WTC11 (cell line): ENCODE data around the gene FRYL. TPM values are rescaled to one million over a fixed set of nuclear protein-coding genes. Genes with fewer than 3 reads are reported as not detected.
"Not testable (repeated sequence)": the region's sequence is repeated elsewhere in the genome, so short reads cannot be mapped to it uniquely, and the experiment has no call there.

Experiments used
- ATAC-seq: fragments of 200-7000 bp; cut with Tn5 transposase; 2 replicates; pipeline ENCODE4 v1.10.0; 2021; ENCODE audit warnings: mild to moderate bottlenecking, moderate library complexity
- CTCF ChIA-PET: fragments of 300-600 bp; sonication (Branson Sonifier 250); formaldehyde crosslinking; loops from one replicate; lab custom pipeline; 2021; ENCODE audit warnings: antibody characterized with exemption; lab: Charles Lee
- POLR2A ChIA-PET: fragments of 350-600 bp; sonication (Branson Sonifier 250); formaldehyde crosslinking; loops from one replicate; lab custom pipeline; 2021; ENCODE audit warnings: antibody characterized with exemption; lab: Charles Lee
- DNase-seq: peaks from one replicate; pipeline ENCODE4 v3.0.0; 2021; ENCODE audit warnings: low spot score
- H3K27ac Mint-ChIP-seq: 2 replicates; pipeline ENCODE4 v1.8.0; 2021; ENCODE audit warnings: mixed read lengths
- H3K27me3 Mint-ChIP-seq: 2 replicates; pipeline ENCODE4 v1.8.0; 2021; ENCODE audit warnings: low read depth, mild to moderate bottlenecking, moderate library complexity, mixed read lengths
- H3K36me3 Mint-ChIP-seq: 2 replicates; pipeline ENCODE4 v1.8.0; 2021; ENCODE audit warnings: mixed read lengths
- H3K4me1 Mint-ChIP-seq: 2 replicates; pipeline ENCODE4 v1.8.0; 2022; ENCODE audit warnings: mixed read lengths
- H3K4me3 Mint-ChIP-seq: 2 replicates; pipeline ENCODE4 v1.8.0; 2021; ENCODE audit warnings: mild to moderate bottlenecking, moderate library complexity, mixed read lengths
- H3K9me3 Mint-ChIP-seq: 2 replicates; pipeline ENCODE4 v1.8.0; 2021; ENCODE audit warnings: mixed read lengths
- CREB1 ChIP-seq: sonication (generic); formaldehyde crosslinking; IDR thresholded peaks from 2 replicates; pipeline ENCODE4 v1.8.0; 2023; ENCODE audit warnings: mild to moderate bottlenecking, missing genetic modification reagents
- CTCF ChIP-seq: fragments of 200-600 bp; IDR thresholded peaks from 2 replicates; pipeline ENCODE4 v1.8.0; 2022; ENCODE audit warnings: antibody characterized with exemption
- GABPB1 ChIP-seq: sonication (generic); formaldehyde crosslinking; IDR thresholded peaks from 2 replicates; pipeline ENCODE4 v1.8.1; 2023; ENCODE audit warnings: mild to moderate bottlenecking, missing genetic modification reagents
- GTF2I ChIP-seq: fragments of 250-450 bp; sonication (Bioruptor Pico); conservative IDR thresholded peaks from 2 replicates; pipeline ENCODE4 v1.4.0; 2021; ENCODE audit warnings: mild to moderate bottlenecking
- HMGA2 ChIP-seq: fragments of 250-450 bp; sonication (Bioruptor Pico); IDR thresholded peaks from 2 replicates; pipeline ENCODE4 v1.4.0; 2021; ENCODE audit warnings: mild to moderate bottlenecking, moderate library complexity
- MYBL2 ChIP-seq: sonication (generic); formaldehyde crosslinking; IDR thresholded peaks from 2 replicates; pipeline ENCODE4 v1.8.1; 2023; ENCODE audit warnings: mild to moderate bottlenecking, moderate library complexity, missing genetic modification reagents
- NFYB ChIP-seq: sonication (generic); formaldehyde crosslinking; conservative IDR thresholded peaks from 2 replicates; pipeline ENCODE4 v1.8.0; 2022; ENCODE audit warnings: low read depth, missing genetic modification reagents
- NR3C1 ChIP-seq: sonication (generic); formaldehyde crosslinking; conservative IDR thresholded peaks from 2 replicates; pipeline ENCODE4 v1.8.1; 2023; ENCODE audit warnings: low read depth, mild to moderate bottlenecking, missing genetic modification reagents
- OVOL2 ChIP-seq: fragments of 250-450 bp; sonication (Bioruptor Pico); IDR thresholded peaks from 2 replicates; pipeline ENCODE4 v1.9.0; 2021; ENCODE audit warnings: mild to moderate bottlenecking, borderline replicate concordance
- ZNF138 ChIP-seq: sonication (generic); formaldehyde crosslinking; conservative IDR thresholded peaks from 2 replicates; pipeline ENCODE4 v1.8.1; 2022; ENCODE audit warnings: mild to moderate bottlenecking, moderate library complexity, missing genetic modification reagents
- ZNF281 ChIP-seq: sonication (generic); formaldehyde crosslinking; IDR thresholded peaks from 2 replicates; pipeline ENCODE4 v1.8.0; 2023; ENCODE audit warnings: mild to moderate bottlenecking, missing genetic modification reagents
- ZNF423 ChIP-seq: fragments of 250-450 bp; sonication (Bioruptor Pico); IDR thresholded peaks from 2 replicates; pipeline ENCODE4 v2.1.2; 2022; ENCODE audit warnings: mild to moderate bottlenecking, moderate library complexity
- total RNA-seq: library from RNA; stranded (reverse); gene quantifications from 3 replicates; pipeline ENCODE4 v1.2.3, GENCODE V29; 2021
- TF ChIP-seq, protein P1 (sequence below): sonication (generic); formaldehyde crosslinking; IDR thresholded peaks from 2 replicates; pipeline ENCODE4 v1.8.1; 2023; ENCODE audit warnings: mild to moderate bottlenecking, missing genetic modification reagents, moderate library complexity

Gene FRYL
- total RNA-seq, 1 experiment from 2014 or later: 38.7 TPM

DNA sequence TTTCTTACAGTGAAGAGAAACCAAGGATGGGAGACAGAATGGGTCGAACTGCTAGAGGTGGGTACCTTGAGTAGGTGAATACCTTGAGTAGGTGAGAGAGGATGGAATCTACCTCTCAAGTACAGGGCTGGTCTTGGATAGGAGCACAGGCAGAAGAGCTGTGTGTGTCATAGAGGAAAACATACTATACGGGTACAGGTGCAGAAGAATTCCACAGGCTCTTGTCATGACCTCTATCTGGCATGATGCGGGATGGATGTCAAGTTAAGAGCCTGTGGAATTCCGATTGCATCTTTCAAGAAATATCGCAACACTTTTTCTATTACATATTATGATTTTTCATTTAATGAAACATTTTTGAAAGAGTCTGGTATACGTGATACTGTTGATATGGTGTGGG, 32.8 kb upstream of the FRYL start:
- TF ChIP-seq ZNF138: no peak
- TF ChIP-seq CREB1 (CRISPR knock-in tag): no peak
- TF ChIP-seq GABPB1: no peak
- no peak for TF ChIP-seq OVOL2 (CRISPR knock-in tag)
- TF ChIP-seq, protein P1, sequence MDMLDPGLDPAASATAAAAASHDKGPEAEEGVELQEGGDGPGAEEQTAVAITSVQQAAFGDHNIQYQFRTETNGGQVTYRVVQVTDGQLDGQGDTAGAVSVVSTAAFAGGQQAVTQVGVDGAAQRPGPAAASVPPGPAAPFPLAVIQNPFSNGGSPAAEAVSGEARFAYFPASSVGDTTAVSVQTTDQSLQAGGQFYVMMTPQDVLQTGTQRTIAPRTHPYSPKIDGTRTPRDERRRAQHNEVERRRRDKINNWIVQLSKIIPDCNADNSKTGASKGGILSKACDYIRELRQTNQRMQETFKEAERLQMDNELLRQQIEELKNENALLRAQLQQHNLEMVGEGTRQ (CRISPR knock-in tag): no peak
- no peak for TF ChIP-seq GTF2I
- ATAC-seq: no peak
- H3K27me3 Mint-ChIP-seq: no peaks in the 10 kb centered on the region
- H3K27ac Mint-ChIP-seq: no peak overlapping the region
- peaks cover 9% of the 10 kb centered on the region for H3K4me1 Mint-ChIP-seq
- H3K36me3 Mint-ChIP-seq: no peaks in the 10 kb centered on the region
- ChIA-PET CTCF (no interaction called here), POLR2A (no interaction called here)
- DNase-seq: no peak
- H3K9me3 Mint-ChIP-seq: no peaks in the 10 kb centered on the region
- no peak overlapping the region for H3K4me3 Mint-ChIP-seq

DNA sequence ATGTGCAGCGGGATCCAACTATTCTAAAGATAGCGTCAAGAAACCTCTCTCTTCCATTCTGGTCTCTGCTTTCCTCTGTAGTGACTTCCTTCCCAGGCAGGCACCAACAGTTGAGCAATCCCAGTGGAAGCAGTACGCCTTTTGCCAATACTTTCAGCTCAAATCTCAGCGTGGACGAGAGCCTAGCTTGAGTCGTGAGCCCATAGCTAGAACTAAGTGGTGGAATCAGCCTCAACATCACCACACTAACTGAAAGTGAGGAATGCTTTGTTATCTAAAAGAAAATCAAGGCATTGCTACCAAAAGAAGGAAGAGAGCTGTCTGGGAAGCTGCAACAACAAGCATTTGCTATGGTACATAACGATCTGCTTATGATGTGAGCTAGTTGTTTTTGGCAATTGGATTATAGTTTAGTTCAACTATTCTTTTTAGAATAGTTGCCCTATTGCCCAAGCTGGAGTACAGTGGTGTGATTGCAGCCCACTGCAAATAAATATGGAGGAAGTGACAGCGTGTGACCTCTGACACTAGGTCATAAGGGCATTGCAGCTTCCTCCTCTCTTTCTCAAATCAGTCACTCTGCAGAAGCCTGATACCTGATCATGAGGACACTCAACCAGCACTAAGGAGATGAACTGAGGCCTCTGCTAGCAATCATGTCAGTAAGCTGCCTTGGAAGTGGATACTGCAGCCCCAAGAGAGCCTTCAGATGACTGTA, 24.7 kb upstream of the FRYL start:
- H3K27ac Mint-ChIP-seq: peak overlapping the region; percentile 83
- no peak for ATAC-seq
- CTCF ChIA-PET: interaction anchor here (0.9 to 1.0 kb wide), 2 partner anchors 140 to 248 kb away, joined by 3 to 6 read pairs; no protein-coding TSS in a partner anchor

DNA sequence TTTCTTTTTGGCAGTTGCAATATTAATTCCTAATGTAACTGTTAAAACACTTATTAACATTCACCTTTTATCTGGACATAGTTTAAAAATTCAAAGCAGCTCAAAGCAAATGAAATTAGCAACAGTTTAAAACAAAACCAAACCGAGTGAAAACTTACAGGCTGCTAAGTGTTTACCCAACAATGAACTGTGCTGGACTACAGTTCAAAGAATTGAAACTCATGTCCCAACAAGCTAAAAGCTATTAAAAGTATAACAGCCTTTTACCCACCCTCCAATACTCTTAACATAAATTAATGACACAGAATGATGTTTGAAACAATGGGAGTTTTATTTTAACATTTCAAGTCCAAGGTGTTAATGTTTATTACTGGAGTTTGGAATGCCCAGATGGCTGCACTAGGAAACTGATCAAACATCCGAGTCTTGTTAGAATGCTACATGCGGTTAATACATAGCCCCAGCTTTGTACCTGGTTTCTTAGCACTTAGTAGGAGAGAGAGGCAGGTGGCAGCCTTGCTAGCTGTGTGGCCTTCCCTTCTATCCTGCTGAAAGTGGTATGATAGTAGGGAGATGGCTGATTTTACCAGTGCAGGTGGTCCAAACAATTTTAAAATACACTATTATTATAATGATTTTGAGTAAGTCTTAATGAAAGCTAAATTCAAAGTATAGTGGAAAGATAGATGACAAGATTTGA, 21.1 kb upstream of the FRYL start:
- ChIA-PET CTCF (interaction anchor here (0.7 kb wide), 1 partner anchor 25 kb away, joined by 4 read pairs; no protein-coding TSS in a partner anchor), POLR2A (no interaction called here)
- peaks cover 19% of the 10 kb centered on the region for H3K4me1 Mint-ChIP-seq
- H3K9me3 Mint-ChIP-seq: peaks cover 4% of the 10 kb centered on the region
- DNase-seq (no peak), ATAC-seq (peak; percentile 62)
- TF ChIP-seq NR3C1 (no peak), HMGA2 (CRISPR knock-in tag) (no peak), MYBL2 (CRISPR knock-in tag) (no peak), ZNF423 (CRISPR knock-in tag) (no peak), NFYB (CRISPR knock-in tag) (no peak), CTCF (no peak)
- no peaks in the 10 kb centered on the region; the same call in 1 of the 2 replicates for H3K27me3 Mint-ChIP-seq
- H3K36me3 Mint-ChIP-seq: no peaks in the 10 kb centered on the region
- H3K27ac Mint-ChIP-seq: no peak overlapping the region
- H3K4me3 Mint-ChIP-seq: no peak overlapping the region

More for the DNA sequence above, 24.7 kb upstream of the FRYL start:
- Mint-ChIP-seq H3K4me1 (0 out of 2 replicates have a peak, but pooled peaks cover 3% of the 10 kb centered on the region), H3K27me3 (no peaks in the 10 kb centered on the region; the same call in 1 of the 2 replicates), H3K4me3 (no peak overlapping the region), H3K36me3 (no peaks in the 10 kb centered on the region), H3K9me3 (peaks cover 4% of the 10 kb centered on the region)
- POLR2A ChIA-PET: interaction anchor here (0.8 to 1.1 kb wide), 3 partner anchors 13 to 24 kb away, joined by 3 read pairs; partner anchors contain the start of gene FRYL
- TF ChIP-seq ZNF281 (CRISPR knock-in tag): no peak
- TF ChIP-seq HMGA2 (CRISPR knock-in tag): no peak
- DNase-seq: no peak

GRCh38 chr4:48800155-48800554, 20.1 kb upstream of the FRYL start:
- CTCF ChIA-PET: not testable (repeated sequence)

More at GRCh38 chr4:48800155-48800554, 20.1 kb upstream of the FRYL start:
- H3K4me3 Mint-ChIP-seq, DNase-seq, POLR2A ChIA-PET, H3K27ac Mint-ChIP-seq, ATAC-seq, H3K9me3 Mint-ChIP-seq, H3K36me3 Mint-ChIP-seq, H3K27me3 Mint-ChIP-seq: not testable (repeated sequence)
- H3K4me1 Mint-ChIP-seq: peaks cover 20% of the 10 kb centered on the region
